GF-D8 (cell line): ENCODE results near the gene SPINK6.

Source experiments
- DNase-seq: peaks from one replicate; lab custom pipeline; 2025; lab: John Stamatoyannopoulos, UW

The SPINK6 gene, protein sequence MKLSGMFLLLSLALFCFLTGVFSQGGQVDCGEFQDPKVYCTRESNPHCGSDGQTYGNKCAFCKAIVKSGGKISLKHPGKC

DNA sequence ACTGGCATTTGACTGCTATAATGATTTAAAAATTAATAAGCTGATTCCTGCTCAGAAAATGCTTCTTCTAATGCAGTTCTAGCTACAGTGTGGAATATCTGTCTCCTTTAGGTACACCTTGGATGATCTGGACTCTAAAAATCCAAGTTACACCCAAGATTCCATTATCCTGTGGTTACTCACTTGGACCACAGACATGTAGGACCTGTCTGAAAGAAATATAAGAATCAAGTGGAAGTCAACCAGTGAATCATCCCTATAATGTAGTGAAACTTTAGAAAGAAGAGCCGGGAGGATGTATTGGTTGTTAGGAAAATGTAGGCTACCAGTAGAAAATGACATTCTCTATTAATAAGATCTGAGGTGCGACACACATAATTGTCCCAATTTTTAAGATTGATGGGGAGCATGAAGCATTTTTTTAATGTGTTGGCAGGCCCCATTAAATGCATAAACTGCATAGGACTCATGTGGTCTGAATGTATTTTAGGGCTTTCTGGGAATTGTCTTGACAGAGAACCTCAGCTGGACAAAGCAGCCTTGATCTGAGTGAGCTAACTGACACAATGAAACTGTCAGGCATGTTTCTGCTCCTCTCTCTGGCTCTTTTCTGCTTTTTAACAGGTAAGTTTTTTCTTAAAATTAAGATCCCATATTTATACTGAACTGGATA lies at the start of gene SPINK6:
TSS of gene SPINK6 (plus strand) at position 512 of the 673 bp plus-strand sequence. CDS start at position 567, 55 bp downstream.
- no peak for DNase-seq

- no peak for DNase-seq
Measured at GRCh38 chr5:148156609-148157008, 46.2 kb upstream of the SPINK6 start.

DNA sequence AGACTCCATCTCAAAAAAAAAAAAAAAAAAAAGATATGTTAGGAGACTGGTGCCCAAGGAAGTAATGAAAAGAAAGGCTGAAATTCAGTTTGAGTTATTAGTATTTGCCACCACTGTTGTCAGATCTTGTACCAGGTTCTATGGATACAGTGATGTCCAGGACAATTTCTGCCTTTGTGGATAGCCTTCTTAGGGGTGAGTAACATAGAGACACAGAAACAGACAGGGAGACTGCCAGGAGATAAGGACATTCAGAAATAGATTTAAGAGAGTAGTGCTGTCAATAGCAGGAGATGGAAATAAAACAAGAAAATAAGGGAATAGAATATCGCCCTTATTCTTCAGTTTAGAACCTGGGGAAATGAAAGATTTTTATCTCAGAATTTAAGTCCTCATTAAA lies 40.8 kb upstream of the SPINK6 start:
- DNase-seq: no peak

DNA sequence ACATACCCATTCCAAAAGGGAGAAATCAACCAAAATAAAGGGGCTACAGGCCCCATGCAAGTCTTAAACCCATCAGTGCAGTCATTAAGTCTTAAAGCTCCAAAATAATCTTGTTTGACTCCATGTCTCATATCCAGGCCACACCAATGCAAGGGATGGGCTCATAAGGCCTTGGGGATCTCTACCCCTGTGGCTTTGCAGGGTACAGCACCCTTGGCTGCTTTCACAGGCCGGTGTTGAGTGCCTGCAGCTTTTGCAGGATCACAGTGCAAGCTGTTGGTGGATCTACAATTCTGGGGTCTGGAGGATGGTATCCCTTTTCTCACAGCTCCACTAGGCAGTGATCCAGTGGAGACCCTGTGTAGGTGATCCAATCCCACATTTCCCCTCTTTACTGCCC lies 39.5 kb upstream of the SPINK6 start:
- no peak for DNase-seq

- DNase-seq: no peak
Measured at GRCh38 chr5:148166550-148167283, 36.1 kb upstream of the SPINK6 start.

GRCh38 chr5:148168246-148168645 lies 34.6 kb upstream of the SPINK6 start, which contains the start of gene SPINK14:
Gene SPINK14 (plus strand): TSS chr5:148168546. CDS start chr5:148169733, 1,187 bp downstream.
- no peak for DNase-seq

GRCh38 chr5:148172377-148172776 lies 30.5 kb upstream of the SPINK6 start:
- no peak for DNase-seq

- DNase-seq: no peak
Measured at GRCh38 chr5:148176480-148176879, 26.4 kb upstream of the SPINK6 start.

- DNase-seq: no peak
Measured at GRCh38 chr5:148177207-148177606, 25.6 kb upstream of the SPINK6 start.

DNA sequence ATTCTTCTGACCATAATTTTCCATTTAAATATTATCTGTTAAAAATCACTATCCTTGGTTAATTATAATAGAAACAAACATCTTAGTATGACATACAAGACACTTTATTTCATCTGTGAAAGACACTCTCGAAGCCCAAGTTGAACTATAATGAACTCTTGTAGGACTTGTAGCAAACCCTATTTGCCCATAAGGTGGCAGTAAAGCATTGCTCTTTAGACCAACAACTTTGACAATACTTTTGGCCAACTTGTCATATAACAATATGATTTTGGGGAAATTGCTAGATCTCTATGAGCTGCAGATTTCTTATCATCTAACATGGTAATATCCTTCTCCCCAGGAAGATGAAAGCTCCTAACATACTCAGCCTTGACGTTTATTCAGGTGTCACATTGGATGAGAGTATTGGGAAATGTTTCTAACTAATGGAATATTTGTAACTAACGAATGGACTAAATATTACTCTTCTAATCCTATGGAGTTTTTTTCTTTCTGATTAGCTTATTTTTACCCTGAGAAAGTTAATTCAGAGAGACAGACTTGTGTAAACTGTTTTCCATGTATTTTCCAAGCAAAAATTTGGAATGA lies 23.5 kb upstream of the SPINK6 start:
- peak; percentile 16 for DNase-seq

GRCh38 chr5:148186248-148187003 lies 16.4 kb upstream of the SPINK6 start:
- peak; percentile 68 for DNase-seq

DNA sequence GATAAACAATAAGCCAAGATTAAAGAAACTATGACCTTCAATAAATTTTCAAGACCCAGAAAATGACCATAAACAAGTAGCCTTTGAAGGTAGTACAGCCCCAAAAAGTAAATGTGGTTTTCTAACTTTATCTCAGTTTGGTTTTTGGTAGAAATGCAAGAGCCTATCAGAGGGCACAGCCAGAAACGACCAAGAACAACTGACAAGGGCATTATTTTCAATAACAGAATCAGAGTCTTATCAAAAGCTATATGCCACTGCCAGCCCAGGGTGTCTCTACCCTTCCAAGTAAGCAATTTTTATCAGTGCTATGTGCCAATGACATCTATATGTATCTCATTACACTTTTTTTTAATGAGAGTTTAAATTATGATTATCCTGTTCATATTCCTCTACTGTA lies 11.8 kb upstream of the SPINK6 start:
- DNase-seq: no peak

GRCh38 chr5:148193202-148193601 lies 9.6 kb upstream of the SPINK6 start:
- DNase-seq: no peak

- DNase-seq: no peak
Measured at GRCh38 chr5:148201151-148201550, 1.7 kb upstream of the SPINK6 start.

- DNase-seq: no peak
Measured at GRCh38 chr5:148205044-148205806, 2.4 kb downstream of the SPINK6 start.

DNA sequence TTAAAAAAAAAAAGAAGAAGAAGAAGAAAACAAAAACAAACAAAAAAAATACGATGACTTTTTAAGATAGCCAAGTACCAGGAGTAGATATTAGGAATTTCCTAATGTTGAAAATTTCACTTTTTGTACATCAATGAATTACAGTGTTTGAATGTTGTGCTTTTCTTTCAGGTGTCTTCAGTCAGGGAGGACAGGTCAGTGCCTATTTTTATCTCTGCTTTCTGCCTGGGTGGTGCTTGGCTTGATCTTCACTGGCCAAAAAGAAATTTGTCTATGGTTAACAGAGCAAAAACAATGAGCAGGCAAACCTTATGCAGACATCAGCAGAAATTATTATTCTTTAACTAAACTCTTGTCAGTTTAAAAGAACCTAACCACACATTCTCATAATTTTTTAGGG lies 3.0 kb downstream of the SPINK6 start:
- DNase-seq: no peak

DNA sequence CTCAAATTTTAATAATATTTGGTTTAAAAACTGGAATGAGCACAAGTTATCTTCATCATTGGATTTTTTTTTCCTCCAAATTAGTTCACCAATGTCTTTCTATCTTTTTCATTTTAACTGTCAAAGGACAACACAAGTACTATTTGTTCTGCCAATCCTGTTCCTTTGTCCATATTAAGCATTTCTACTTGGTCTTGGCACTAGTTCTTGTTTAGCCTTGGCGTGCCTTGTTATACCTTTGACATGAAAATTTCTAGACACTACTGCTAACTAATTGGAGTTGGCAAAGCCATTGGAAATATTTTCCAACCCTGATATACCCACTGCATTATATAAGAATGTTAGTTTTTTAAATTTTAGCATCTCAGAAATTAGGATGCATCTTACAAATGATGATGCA lies 3.8 kb downstream of the SPINK6 start:
- DNase-seq: no peak

DNA sequence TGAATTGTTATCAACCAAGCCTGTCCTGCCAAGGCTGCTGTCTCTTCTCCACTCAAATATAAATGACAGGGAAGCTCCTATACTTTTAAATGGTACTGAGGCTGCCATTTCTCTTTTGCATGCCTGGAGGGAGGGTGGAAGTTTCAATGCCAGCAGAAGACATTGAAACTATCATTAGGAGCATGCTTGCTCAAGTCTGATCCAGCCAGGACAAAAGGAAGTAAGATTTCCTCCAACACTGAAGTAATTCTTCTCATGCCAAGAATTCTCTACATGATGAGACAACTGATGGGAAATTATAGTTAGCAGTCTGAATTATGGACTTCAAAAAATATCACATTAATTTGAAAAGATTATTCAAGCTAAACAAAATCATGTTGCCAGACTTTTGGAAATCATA lies 5.4 kb downstream of the SPINK6 start:
- DNase-seq: no peak

- no peak for DNase-seq
Measured at GRCh38 chr5:148209151-148209770, 6.4 kb downstream of the SPINK6 start.

- no peak for DNase-seq
Measured at GRCh38 chr5:148214665-148215185, 11.9 kb downstream of the SPINK6 start.

DNA sequence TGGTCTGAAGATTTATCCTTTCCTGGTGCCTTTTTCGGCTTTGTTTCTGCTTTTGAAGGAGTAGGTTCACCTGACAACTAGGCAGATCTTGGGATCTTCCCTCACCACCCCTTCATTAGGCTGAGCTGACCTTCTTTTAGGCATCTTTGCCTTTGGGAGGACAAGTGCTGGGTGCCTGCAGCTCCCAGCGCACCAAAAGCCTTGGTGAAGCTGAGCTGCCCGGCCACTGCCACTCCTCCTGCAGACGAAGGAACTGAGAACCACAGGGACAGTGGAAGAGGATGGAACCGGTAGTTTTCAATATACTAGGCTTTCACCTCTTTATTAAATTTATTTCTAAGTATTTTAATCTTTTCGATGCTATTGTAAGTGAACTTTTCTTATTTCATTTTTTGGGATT lies 18.7 kb downstream of the SPINK6 start:
- DNase-seq: no peak
